K562 (cell line): ENCODE results near the gene PCDH12.

Experiments
- CTCF ChIP-seq, 3 experiments: IDR thresholded peaks in 2 of 3; conservative IDR thresholded peaks in 1 of 3; 2 replicates each; pipeline ENCODE4 v1.5.1; 2011 to 2012; ENCODE audit warnings: low read length in 3 of 3, mild to moderate bottlenecking in 3 of 3, control low read depth in 2 of 3, improper control_type of control experiment in 1 of 3, inconsistent platforms in 1 of 3, low read depth in 1 of 3, mixed read lengths in 1 of 3, moderate library complexity in 1 of 3; ENCODE audit not compliant: insufficient read depth in 2 of 3
- POLR2A ChIP-seq: fragments of 450-650 bp; conservative IDR thresholded peaks from 2 replicates; pipeline ENCODE4 v1.6.1; 2016
- RBM25 ChIP-seq: fragments of 200-400 bp; formaldehyde crosslinking; IDR thresholded peaks from 2 replicates; pipeline ENCODE4 v1.6.1; 2018; ENCODE audit warnings: low read length, low read depth, moderate library complexity; ENCODE audit not compliant: severe bottlenecking
- SMAD2 ChIP-seq: fragments of 150-350 bp; IDR thresholded peaks from 2 replicates; pipeline ENCODE4 v1.6.1; 2014; ENCODE audit warnings: low read depth, mild to moderate bottlenecking, low read length
- YY1 ChIP-seq, 3 experiments: IDR thresholded peaks; 2 replicates each; pipeline ENCODE4 v1.6.1; 2011; ENCODE audit warnings: low read length in 2 of 3, mild to moderate bottlenecking in 2 of 3, moderate library complexity in 2 of 3, borderline replicate concordance in 1 of 3, control low read depth in 1 of 3, low read depth in 1 of 3; ENCODE audit not compliant: insufficient read depth in 3 of 3, insufficient replicate concordance in 2 of 3, control insufficient read depth in 1 of 3, insufficient read length in 1 of 3; ENCODE audit errors: extremely low read depth in 1 of 3
- ZNF197 ChIP-seq: fragments of 200-800 bp; sonication (Bioruptor generic); IDR thresholded peaks from 2 replicates; pipeline ENCODE4 v1.6.1; 2016; ENCODE audit warnings: low read depth, missing genetic modification characterization, missing compliant biosample characterization
- ZNF407 ChIP-seq: fragments of 450-650 bp; IDR thresholded peaks from 2 replicates; pipeline ENCODE4 v1.6.1; 2016; ENCODE audit warnings: low read depth

GRCh38 chr5:142000173-142000572, 42.2 kb upstream of the PCDH12 start:
- TF ChIP-seq RBM25 = no peak
- no peak for TF ChIP-seq ZNF407
- no peak for TF ChIP-seq YY1 (IDR thresholded peaks at IDR 0.05; ENCODE audit: borderline replicate concordance in 1 of 3, control insufficient read depth in 1 of 3, extremely low read depth in 1 of 3, insufficient read depth in 3 of 3, insufficient read length in 1 of 3, insufficient replicate concordance in 2 of 3, low read depth in 1 of 3, low read length in 2 of 3)
- TF ChIP-seq POLR2A = no peak
- no peak for TF ChIP-seq SMAD2
- no peak for TF ChIP-seq CTCF (IDR thresholded peaks at IDR 0.05 in 2 of 3, conservative IDR thresholded peaks at IDR 0.05 in 1 of 3; ENCODE audit: insufficient read depth in 2 of 3, low read depth in 1 of 3, low read length in 3 of 3)
- TF ChIP-seq ZNF197 (CRISPR knock-in tag) = no peak
